GM13977 (cell line): ENCODE results near the gene IL10.
A peak's percentile ranks its signal among the peaks of the same experiment; 100 is the strongest.

ENCODE experiments used
- DNase-seq: peaks from one replicate; pipeline ENCODE4 v3.0.0; 2012; ENCODE audit warnings: low spot score
- in situ Hi-C: fragments of 300-500 bp; cut with MboI; formaldehyde crosslinking; loops from one replicate; pipeline ENCODE4 v1.12.0; 2022; ENCODE audit warnings: low sequenced_read_pairs, low pct_unique_long_range_greater_than_20kb, mixed read lengths, inconsistent platforms; ENCODE audit not compliant: unreplicated experiment
- TF ChIP-seq, protein P1 (sequence below): IDR thresholded peaks from 2 replicates; pipeline ENCODE4 v1.5.1; 2012; ENCODE audit warnings: mild to moderate bottlenecking, control low read depth; ENCODE audit not compliant: insufficient read depth; ENCODE audit errors: extremely low read depth, missing control alignments

Gene IL10

DNA sequence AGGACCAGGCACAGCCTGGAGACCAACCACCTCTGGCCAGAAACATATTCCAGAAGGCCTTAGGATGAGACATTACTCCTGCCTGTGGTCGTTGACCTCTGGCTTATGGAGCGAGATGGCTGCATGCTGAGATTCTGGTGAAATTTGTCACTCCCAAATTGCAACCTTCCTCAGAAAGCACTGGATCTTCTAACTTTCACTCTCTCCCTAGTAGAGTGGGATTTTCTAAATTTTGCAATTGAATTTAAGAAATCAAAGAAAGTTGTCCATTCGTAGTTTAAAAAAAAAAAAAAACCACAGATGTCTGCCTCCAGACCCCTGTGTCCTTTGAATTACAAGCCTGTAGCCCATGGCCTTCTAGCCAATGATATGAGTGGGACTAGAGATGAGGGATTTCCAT is 28.6 kb upstream of the IL10 start:
- TF ChIP-seq, protein P1, sequence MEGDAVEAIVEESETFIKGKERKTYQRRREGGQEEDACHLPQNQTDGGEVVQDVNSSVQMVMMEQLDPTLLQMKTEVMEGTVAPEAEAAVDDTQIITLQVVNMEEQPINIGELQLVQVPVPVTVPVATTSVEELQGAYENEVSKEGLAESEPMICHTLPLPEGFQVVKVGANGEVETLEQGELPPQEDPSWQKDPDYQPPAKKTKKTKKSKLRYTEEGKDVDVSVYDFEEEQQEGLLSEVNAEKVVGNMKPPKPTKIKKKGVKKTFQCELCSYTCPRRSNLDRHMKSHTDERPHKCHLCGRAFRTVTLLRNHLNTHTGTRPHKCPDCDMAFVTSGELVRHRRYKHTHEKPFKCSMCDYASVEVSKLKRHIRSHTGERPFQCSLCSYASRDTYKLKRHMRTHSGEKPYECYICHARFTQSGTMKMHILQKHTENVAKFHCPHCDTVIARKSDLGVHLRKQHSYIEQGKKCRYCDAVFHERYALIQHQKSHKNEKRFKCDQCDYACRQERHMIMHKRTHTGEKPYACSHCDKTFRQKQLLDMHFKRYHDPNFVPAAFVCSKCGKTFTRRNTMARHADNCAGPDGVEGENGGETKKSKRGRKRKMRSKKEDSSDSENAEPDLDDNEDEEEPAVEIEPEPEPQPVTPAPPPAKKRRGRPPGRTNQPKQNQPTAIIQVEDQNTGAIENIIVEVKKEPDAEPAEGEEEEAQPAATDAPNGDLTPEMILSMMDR: no peak
- no peak for DNase-seq
- in situ Hi-C loops: no loop called here

DNA sequence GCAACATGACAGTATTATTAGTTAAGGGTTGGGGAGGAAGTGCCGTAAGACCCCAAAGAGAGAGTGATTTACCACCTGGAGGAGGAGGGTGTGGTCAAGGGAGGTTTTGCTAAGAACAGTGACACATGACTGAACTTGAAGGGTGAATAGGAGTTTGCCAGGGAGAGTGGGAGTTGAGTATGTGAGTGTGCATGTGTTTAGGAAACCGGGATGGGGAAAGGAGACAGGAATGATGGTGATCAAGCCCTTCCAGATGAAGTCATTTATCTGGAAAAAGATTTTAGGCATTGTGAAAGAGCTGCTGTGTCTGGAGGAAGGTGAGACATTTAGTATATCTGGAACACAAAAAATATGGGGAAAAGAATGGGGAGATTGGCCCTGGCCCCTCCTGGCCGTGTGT is 28.1 kb upstream of the IL10 start:
- TF ChIP-seq, protein P1: no peak
- in situ Hi-C loops: no loop called here
- no peak for DNase-seq

DNA sequence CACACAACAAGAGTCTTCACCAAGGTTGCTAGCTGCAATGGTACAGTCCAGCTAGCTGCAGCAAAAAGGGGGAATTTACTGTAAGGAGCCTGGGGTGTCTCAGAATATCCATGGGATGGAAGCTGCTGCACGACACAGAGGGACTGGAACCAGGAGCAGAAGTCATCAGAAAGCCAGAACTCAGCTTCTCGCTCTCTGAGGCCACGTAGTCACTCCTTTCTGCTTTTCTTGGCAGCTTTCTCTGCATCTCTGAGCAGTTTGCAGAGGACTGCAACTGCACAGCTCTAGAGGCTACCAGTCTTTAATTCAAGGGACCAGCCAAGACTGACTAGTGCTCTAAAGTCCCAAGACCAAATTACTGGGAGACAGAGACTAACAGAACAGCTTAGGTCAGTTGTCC is 27.0 kb upstream of the IL10 start:
- DNase-seq: no peak
- TF ChIP-seq, protein P1: no peak
- in situ Hi-C loops: no loop called here

DNA sequence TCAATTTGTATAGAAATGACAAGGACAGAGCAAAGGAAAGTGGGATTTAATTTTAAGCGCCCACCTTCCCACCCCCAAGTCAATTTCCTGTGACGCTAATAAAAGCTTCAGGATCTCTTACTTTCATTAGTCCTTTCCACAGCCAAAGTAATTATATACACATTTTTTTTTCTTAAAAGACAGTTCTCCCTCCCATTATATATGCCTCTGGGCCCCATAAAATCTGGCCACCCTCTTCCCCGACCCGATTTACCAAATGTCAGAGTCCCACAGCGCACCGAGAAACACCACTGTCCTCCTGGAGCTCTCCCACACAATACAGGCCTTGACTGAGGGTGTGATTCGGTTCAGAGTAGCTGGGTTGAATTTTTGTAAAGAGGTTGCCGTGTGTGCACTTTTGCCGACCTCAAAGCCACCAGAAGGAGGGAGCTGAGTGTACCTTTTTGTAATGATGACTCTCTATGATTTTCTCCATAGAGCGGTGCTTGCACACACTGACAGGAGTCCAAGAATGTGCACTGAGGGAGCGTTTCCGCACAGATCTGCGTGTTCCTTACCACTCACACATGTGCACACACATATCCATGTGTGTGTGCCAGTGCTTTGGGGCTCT is 26.2 kb upstream of the IL10 start:
- DNase-seq: no peak
- in situ Hi-C loops: no loop called here
- TF ChIP-seq, protein P1: no peak

DNA sequence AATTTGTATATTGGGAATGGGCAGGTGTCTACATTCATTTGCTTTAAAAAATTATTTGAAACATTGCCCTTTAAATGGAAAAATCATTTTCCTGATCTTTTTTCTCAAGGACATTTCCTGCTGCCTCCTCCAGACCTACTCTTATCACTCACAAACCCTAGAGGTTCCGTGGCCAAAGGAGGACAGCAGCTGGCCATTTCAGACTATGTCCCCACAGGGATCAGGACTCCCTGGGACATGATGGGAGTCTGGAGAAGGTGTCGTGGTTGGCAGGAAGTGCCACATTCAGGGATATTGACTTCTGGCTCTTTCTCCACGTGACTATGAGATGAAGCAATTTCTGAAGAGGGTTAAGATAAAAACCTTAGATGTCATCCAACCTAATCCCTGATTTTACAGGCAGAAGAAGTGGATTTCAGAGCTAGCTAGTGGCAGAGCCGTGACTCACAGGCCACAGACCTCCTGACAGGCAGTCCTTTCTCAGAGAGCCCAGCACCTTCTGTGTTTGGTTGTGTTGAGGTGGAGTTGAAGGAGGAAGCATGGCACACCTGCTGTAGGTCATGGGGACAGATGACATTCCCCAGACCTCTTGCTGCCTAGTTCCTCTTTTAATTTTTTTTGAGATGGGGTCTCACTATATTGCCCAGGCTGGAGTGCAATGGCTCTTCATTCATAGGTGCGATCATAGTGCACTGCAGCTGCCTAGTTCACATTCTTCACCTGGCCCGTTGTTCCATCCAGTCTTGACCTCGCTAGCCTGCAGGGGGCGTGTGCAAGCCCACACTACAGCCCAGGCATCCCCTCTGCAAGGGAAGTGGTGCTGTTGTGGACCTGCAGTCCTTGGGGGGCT is 25.5 kb upstream of the IL10 start:
- TF ChIP-seq, protein P1: peak; percentile 83
- in situ Hi-C loops: no loop called here
- DNase-seq: no peak

DNA sequence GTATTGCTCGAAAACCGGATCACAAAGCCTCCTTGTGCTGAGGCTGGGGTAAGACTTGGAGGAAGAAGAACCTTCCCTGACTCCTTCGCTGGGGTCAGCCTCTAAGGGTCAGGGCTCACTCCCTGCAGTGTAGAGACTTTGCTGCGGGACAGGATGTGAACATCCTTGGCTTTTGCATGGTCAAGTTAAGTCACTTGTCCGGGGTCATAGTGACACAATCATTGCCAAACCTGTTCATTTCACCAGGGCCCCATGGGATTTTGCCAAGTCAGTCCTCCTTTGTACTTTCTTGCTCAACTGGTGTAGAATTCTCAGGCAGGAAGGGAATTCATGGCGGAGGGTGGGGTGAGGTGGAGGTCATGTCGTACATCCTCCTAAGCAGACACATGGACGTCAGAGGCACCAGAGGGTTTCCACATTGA is 24.7 kb upstream of the IL10 start:
- TF ChIP-seq, protein P1: no peak
- DNase-seq: no peak
- in situ Hi-C loops: no loop called here
